NCI-H128 (cell line): ENCODE measurements around the gene USP21.
A peak's percentile ranks its signal among the peaks of the same experiment; 100 is the strongest.

Experiments
- DNase-seq: peaks from one replicate; lab custom pipeline; 2025; ENCODE audit not compliant: unreplicated experiment; lab: John Stamatoyannopoulos, UW

Gene USP21

GRCh38 chr1:161168906-161169305, 9.6 kb downstream of the USP21 start:
- no peak for DNase-seq

DNA sequence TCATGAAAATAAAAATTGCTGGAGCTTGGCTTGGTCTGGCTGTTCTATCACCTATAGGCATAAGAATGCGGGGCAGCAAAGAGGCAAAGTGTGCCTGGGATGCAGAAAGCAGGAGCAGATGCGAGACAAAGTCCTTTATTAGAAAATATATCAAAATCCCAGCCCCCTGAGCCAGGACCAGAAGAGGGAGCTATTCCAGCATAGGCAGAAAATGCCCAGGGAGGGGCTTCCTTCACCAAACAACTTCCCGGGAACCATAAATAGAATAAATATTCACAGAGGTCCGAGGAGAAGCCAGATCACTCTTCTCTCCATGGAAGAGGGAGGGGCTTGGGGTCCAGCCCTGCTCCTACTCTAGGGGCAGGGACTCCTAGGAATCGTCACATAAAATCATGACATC, 11.9 kb downstream of the USP21 start:
- no peak for DNase-seq

DNA sequence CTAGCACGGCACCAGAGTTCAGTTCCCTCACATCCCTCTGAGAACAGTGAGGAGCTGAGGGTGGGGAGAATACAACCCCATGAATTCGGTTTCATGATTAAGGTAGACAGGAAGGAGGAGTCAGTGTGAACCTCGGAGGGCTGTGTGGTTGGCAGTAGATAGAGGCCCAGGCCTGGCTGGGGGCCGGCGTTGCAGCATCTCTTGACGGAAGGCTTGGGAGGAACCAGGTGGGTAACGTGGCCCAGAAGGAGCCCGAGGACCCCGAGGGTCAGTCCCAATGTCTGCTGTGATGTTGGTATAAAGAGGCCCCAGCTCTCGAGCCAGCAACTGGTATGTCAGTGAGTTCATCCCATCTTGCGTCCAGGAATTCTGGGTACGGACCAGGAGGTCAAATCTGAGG, 12.4 kb downstream of the USP21 start:
- DNase-seq = no peak

GRCh38 chr1:161172349-161172748, 13.0 kb downstream of the USP21 start:
- DNase-seq = no peak

- DNase-seq = no peak
Observed at GRCh38 chr1:161172776-161173376, 13.6 kb downstream of the USP21 start.

DNA sequence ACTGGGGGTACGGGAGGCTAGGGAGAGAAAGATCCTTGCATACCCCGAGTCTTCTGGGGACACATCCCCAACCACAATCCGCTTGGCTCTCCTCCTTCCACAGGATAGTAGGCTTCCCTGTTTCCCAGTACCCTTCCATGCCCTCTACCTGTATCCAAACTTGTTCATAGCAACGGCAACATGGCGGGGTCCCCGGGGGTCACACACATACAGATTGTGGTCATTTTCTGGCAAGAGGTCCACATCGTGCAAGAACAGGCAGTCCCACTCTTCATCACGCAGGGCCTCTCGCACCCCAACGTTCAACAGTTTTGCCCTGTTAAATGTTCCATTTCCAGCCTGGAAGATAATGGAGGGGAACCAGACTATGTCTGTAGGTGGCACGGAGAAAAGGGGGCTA, 14.4 kb downstream of the USP21 start:
- no peak for DNase-seq

DNA sequence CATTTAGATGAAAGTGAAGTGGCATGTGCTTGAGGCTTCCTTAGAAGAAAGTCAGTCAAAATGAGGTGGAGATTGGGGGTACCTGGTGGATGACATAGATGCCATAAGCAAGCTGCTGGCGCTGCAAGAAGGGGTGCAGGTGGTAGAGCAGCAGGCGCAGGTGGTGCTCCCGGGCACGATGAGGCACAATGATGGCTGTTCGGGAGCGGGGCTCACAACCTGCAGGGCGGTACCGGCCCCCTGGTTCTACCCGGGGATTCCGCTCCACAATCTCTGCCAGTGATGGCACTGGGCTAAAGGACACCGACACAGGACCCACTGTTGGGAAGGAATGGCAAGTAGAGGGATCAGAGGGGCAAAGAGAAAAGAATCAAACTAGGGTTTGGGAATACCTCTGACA, 15.6 kb downstream of the USP21 start:
- no peak for DNase-seq

DNA sequence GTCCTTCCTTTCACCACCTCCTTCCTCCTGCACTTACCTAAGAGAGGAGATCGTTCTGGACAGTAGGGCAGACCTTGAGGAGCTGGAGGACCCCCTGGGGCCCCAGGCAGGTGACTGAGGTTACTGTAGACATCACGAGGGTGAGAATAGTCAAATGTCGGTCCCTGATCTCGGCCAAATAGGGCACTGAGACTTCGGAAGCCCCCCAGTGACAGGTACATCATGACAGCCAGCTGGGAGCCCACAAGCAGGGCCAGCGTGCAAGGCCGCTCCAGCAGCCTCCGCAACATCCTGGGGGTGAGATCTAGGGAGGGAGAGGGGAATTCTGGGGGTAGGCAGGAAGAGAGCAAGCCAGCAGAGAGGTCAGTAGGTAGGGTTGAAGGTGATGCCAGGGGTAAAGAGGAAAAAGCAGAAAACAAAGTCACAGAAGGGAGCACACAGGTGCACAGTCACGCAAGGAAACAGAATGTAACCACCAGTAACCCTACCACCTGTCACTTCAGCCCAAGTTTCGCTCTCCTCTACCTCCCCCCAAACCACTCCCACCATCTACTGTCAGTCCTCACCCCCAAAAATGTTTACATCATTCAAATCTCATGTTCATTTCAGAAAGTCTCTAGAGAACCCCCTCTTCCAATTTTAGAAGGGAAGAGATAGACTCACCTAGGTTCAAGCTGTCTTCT, 16.6 kb downstream of the USP21 start:
- no peak for DNase-seq

DNA sequence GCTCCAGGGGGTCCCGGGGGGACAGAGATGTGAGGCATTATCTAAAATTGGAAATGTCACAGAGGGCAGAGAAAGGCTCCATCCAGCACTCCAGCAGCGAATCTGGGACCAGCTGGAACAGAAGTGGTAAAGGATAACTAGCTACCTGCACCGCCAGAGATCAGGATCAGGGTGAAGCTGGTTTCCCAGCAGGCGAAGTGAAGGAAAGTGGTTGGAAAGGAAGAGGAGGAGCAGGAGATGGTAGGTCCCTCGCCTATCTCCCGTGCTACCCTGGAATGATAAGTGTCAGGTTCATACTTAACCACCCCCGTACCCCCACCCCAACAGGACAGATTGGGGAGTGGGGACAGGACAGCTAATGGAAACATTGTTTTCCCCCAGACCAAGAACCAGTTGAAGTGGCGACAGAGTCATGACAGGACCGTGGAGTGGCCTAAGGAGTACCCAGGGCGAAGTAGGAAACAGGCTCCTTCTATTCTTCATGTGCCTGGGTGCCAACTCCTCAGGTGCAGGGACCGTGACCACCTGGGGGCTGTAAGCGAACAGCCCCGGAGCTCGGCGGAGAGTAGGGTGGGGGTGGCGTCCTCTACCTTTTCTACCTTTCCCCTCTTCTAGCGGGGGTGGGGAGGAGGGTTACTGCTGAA, 17.3 kb downstream of the USP21 start:
- DNase-seq = no peak

DNA sequence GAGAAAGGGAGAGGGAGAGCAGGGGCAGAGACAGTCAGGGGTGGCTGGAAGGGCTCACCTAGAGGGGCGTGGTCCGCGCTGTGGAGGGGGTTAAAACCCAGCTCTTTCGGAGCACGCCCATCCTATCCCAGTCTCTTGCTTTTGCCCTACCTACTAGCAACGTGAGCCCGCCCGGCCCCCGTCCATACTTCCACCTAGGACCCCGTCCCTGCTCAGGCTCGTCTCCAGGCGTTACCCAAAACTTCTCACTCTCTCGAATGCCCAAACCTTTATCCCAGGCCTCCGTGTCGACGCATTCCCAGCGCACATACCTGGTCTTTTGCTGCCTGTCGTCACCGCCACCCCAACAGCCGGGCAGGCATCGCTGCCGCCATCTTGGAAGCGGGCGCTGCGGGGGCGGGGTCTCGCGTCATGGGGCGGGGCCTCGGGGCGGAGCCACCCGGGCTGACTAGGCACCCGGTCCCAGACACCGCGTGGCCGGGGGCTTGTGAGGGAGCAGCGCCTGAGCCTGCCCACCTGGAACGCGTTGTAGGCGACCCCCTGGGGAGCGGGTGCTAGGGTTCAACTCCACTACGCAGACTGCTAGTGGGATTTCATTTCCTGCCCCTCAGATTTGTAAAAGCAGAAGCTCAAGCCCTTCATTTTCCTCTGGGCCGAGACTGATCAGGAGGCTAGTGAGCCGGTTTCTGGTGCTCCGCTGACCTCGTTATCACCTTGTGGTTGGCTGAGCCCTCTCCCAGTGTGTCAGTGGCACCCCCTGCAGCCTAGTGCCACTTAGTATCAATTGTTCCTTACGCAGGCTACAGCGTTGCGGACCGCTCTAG, 18.0 kb downstream of the USP21 start, which contains the start of gene B4GALT3:
TSS of gene B4GALT3 (minus strand) at position 396 of the 824 bp plus-strand sequence. CDS start 1,447 bp downstream, outside the sequence.
- peak; percentile 73 for DNase-seq

DNA sequence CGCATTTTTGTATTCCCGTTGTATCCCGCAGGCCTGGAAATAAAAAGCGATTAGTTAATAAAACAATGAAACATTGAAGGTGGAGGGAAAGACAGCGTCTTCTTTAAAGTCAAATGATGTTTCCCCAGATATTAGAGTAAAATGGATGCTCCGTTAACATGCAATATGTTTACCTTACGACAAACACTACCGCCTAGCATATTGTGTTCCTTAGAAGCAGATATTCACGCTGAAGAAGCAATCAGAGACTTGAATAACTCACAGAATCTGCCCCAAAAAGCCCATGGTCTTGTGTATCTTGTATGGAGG, 18.6 kb downstream of the USP21 start:
- no peak for DNase-seq

DNA sequence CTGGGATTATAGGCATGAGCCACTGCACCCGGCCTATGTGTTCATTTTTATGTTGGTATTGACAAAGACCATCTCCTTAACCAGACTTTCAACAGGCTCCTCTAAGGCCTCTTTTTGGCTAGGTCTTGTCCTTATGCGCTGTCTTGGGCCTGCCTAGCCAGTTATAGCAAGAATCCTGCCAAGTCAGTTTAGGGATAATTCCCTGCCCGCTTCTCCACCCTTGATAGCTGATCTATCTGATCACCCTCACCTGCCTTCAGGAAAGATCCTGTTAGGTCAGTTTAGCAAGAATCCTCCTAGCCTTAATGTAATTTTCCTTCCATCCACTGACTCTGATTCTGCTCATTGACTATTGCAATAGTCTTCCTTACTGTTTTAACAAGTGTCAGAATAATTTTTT, 20.4 kb downstream of the USP21 start:
- DNase-seq = no peak

- no peak for DNase-seq
Observed at GRCh38 chr1:161180639-161181038, 21.3 kb downstream of the USP21 start.

- no peak for DNase-seq
Observed at GRCh38 chr1:161182214-161182613, 22.9 kb downstream of the USP21 start.

DNA sequence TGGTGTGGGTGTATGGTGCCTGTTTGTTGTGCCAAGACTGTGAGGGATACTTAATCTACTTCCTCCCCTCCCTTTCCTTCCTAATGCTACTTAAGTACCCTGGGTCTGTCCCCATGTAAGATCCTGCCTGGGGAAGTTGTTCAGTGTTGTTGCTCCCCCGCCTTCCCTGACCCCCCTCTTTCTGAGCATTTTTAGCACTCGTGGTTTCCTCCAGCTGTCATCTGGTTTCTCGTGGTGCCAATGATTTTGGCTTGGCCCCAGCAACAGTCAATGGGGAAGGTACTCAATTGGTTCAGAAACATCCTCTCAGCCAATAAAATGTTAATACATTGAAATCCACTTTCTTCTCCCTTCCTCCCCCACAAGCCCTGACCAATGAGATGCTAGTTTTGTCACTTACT, 26.0 kb downstream of the USP21 start:
- no peak for DNase-seq

- DNase-seq = no peak
Observed at GRCh38 chr1:161185732-161186311, 26.5 kb downstream of the USP21 start.

GRCh38 chr1:161187311-161187710, 28.0 kb downstream of the USP21 start:
- no peak for DNase-seq

DNA sequence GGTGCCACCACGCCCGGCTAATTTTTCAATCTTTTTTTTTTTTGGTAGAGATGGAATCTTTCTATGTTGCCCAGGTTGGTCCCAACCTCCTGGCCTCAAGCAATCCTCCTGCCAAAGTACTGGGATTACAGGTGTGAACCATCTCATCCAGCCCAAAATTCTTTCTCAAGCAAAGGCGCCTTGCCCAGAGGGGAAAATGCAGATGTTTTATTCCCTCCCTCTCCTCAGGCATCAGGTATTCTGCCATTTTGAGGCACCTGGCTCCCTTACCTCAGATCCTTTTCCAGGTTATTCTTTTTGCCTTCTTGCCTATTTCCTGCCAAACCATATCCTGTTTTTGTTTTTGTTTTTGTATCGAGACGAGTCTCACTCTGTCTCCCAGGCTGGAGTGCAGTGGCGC, 29.1 kb downstream of the USP21 start:
- DNase-seq = no peak

GRCh38 chr1:161189036-161189435, 29.7 kb downstream of the USP21 start:
- no peak for DNase-seq

GRCh38 chr1:161190962-161191521, 31.7 kb downstream of the USP21 start:
- no peak for DNase-seq

- DNase-seq = no peak
Observed at GRCh38 chr1:161191971-161192370, 32.7 kb downstream of the USP21 start.
